ENCODE results near the gene STEEP1. TPM values are rescaled to one million over a fixed set of nuclear protein-coding genes. Genes with fewer than 3 reads are reported as not detected.

The STEEP1 gene
- total RNA-seq, 1 donor from 2014 or later: 26.5 TPM

GRCh38 chrX:119488749-119489148 is 76.5 kb downstream of the STEEP1 start:
- intact Hi-C loops (cut with DNase I): no loop called here
- no peaks in the 10 kb centered on the region for H3K4me1 ChIP-seq

More at GRCh38 chrX:119488749-119489148, 76.5 kb downstream of the STEEP1 start:
- H3K4me3 ChIP-seq: no peak overlapping the region
- no peak for DNase-seq (ENCODE audit: extremely low spot score in 2 of 2)
- no peak overlapping the region for H3K27ac ChIP-seq
- H3K9me3 ChIP-seq: no peaks in the 10 kb centered on the region
- H3K36me3 ChIP-seq: no peaks in the 10 kb centered on the region
- H3K27me3 ChIP-seq: no peaks in the 10 kb centered on the region
- TF ChIP-seq CTCF (IDR thresholded peaks at IDR 0.05) (peak; percentile 27 to 30 (median 29)), POLR2AphosphoS5 (IDR thresholded peaks at IDR 0.05; ENCODE audit: insufficient read depth in 1 of 2, low read depth in 1 of 2) (no peak)

Other genes starting within 250 kb of the STEEP1 start
- 25.5 TPM for gene SLC25A43, start 166.1 kb downstream of the STEEP1 start, total RNA-seq
- 303 TPM for gene SLC25A5, start 97.0 kb downstream of the STEEP1 start, total RNA-seq
- 35.8 TPM for gene UBE2A, start 9.2 kb upstream of the STEEP1 start, total RNA-seq
- gene NKRF, start 41.0 kb upstream of the STEEP1 start, total RNA-seq: 9.8 TPM
- 25.8 TPM for gene SEPTIN6, start 127.8 kb upstream of the STEEP1 start, total RNA-seq
- not detected for gene SOWAHD, start 193.2 kb upstream of the STEEP1 start, total RNA-seq
- 1,813 TPM for gene RPL39, start 226.2 kb upstream of the STEEP1 start, total RNA-seq